SIG-M5 treated with dmso at 0.1 percent for 504 hours (cell line): Measurements from ENCODE around the gene IQSEC1.

Source experiments
- DNase-seq: peaks from one replicate; lab custom pipeline; 2025; ENCODE audit not compliant: unreplicated experiment; lab: John Stamatoyannopoulos, UW

IQSEC1 gene

DNA sequence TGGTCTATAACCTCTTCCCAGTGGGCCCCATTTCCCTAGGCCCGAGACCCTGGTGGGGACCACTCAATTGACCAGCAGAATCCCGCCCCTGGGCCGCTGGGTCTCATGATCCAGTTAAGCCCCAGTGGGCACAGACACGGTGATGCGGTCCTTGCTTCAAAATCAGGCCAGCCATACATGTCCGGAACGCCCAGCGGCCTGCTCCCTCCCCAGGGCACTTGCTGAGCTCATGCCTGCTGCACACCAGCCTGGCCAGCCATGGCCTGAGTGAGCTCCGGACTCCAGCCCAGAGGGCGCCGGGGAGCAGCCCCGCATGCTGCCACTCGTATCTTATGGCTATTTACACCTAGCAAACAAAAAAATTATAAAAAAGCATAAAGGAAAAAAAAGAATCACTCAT lies 34.4 kb upstream of the IQSEC1 start:
- DNase-seq = no peak

- no peak for DNase-seq
Measured at GRCh38 chr3:13106308-13107001, 33.2 kb upstream of the IQSEC1 start.

DNA sequence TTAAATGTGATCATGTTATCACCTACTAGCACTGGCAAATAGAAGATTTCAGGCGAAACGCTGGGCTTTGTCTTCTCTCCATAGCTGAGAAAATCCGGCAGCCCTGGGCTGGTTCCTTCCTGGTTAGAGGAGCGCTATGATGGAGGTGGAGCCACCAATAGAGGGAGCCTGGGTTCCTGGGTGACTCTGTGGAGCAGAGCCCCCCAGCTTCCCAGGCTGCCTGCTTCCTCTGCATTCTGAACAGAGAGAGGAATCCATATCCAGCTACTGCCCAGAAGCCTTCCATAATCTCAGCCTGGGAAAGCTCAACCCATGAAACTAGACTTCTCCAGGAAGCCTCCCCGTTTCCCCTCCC lies 32.6 kb upstream of the IQSEC1 start:
- no peak for DNase-seq

GRCh38 chr3:13105181-13105895 lies 32.1 kb upstream of the IQSEC1 start:
- no peak for DNase-seq

- DNase-seq = no peak
Measured at GRCh38 chr3:13104511-13104910, 31.3 kb upstream of the IQSEC1 start.

GRCh38 chr3:13103416-13104058 lies 30.3 kb upstream of the IQSEC1 start:
- no peak for DNase-seq

DNA sequence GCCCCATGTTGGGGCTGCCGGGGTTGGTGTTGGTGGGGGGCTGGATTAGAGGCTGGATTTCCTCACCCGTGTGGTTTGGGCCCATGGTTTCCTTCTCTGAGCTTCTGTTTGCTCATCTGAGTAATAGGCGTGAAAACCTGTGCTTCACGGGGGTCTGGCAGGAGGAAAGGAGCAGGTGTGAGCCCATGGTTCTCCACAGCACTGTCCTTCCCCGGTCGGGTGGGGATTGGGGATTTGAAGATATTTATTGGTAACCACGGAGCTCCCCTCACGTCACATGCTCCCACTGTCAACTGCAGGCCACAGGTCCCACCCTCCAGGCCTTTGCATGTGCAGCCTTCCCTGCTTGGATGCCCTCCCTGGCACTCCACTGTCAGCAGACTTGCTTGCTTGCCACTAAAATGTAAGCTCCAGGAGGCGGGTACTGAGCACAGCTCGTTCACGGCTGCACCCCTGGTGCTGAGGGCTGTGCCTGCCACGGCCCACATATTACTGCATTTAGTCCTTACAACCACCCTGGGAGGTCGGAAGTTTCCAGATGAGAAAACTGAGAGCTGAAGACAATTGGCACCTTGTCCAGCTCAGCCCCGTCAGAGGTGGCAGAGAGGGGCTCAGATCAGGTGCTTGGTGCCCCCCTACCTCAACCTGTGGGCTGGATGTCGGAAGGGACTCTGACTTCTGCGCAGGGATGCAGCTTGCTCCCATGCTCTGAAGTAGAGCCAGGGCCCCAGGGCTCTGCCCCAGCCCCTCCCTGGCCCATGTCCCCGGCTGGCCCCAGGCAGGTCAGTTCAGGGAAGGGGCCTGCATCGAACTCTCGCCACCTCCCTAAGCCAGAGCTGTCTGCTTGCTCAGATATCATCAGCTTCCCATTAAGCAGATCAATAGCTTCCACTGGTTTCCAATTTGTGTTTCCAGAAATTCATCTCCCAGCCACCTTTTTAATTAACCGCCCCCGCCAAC lies 29.4 kb upstream of the IQSEC1 start:
- DNase-seq = no peak

DNA sequence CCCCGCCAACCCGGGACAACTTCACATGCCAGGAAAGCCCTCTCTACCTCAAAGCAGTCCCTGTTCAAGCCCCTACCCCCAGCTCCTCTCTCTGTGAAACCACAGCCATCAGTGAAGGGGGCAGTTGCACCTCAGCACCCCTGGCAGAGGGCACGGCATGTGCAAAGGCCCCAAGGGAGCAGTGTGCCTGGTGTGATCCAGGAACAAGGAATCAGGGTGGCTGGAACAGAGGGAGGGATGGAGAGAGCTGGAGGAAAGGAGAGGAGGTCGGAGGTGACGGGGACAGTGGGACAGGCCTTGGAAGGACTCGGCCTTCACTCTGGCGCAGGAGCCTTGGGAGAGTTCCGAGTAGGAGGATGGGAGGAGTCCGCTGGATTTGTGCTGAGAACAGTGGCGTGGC lies 26.5 kb upstream of the IQSEC1 start:
- no peak for DNase-seq

GRCh38 chr3:13098192-13098988 lies 25.2 kb upstream of the IQSEC1 start:
- DNase-seq = peak; percentile 65

- DNase-seq = no peak
Measured at GRCh38 chr3:13096356-13096755, 23.1 kb upstream of the IQSEC1 start.

GRCh38 chr3:13095408-13095937 lies 22.2 kb upstream of the IQSEC1 start:
- no peak for DNase-seq

DNA sequence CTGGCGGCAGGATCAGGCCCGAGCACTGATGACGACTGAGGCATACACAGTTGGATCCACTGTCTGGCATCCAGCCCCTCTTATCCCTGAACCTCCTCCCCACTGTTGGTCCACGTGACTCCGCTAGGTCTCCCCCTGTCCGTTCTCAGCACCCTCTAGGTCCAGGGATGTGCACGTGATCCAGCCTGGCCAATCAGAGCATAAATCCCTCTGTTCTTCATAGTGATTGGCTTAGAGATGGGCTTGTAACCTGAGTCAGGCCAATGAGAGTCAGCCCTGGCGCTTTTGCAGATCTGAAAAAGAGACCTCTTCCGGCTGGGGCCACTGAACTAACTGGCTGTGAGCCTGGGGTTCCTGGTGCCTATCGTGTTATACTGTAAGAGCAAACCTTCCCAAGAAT lies 20.5 kb upstream of the IQSEC1 start:
- no peak for DNase-seq

- no peak for DNase-seq
Measured at GRCh38 chr3:13092621-13093617, 19.7 kb upstream of the IQSEC1 start.

DNA sequence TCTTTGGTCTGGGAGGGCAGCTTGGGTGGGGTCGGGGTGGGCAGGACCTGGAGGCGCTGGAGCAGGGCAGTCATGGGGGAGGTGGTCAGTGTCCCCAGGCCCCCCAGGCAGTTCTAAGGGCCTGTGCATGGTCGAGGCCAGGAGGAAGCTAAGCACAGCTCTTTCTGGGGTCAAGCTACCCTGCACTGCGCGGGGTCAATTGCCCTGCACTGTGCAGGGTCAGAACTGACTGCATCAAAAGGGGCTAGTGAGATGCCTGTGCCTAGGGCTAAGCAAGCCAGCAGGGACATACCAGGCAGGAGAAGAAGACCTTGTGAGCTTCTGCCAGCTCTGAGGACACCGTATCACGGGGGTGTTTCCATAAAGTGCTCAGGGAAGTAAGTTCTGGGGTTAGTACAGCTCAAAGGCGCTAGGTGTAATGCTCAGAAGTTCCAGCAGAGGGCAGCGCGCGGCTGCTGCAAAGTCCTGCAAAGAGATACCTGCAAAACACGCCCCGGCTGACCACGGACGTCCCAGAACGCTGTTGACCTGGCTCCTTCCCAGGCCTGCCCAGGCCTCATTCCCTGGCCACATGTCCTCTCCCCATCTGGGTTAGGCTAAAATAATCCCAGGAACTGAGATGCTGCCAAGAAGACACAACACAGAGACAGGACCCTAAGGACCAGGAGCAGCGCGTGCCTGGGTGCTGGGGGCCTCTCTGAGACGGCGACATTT lies 18.8 kb upstream of the IQSEC1 start:
- DNase-seq = peak; percentile 72

DNA sequence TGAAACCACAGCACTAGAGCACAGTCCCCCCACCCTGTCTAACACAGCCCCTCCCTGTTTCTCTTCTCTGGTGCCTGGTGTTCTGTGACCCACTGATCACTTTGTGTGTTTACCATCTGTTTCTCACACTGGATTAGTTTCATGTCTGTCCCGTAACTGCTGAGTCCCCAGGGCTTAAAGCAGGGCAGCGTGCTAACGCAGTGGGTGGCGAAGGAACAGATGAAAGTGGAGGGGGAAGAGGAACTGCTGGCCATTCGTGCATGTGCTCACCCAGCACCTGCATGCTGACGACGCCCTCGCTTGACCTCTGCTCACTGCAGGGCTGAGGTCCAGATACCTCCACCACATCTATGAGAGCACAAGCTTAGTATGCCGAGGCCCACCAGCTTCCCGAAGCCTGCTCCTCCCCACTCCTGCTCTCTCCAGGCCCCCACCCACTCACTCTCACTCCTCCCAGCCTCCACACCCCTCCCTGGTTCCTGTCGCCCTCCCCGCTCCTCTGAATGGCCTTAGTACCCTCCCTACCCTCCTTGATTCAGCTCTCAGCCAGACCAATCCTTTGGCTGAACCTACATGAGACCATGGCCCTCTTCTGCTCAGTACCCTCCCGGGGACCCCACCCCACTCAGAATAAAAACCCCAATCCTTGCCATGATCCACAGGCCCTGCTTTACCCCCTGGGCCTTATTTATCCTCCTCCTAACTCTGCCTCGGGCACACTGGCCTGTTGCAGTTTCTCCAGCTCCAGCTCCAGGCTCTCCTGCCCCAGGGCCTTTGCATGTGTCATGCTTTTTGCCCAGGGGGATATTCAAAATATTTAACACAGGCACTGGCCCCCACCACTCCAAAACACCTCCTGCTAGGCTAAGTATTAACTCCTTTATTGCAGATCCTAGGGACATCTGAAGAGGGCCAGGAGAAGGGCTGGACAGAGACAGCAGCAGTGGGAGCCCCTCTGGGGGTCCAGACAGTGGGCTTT lies 15.1 kb upstream of the IQSEC1 start:
- DNase-seq = no peak

GRCh38 chr3:13087320-13087990 lies 14.2 kb upstream of the IQSEC1 start:
- no peak for DNase-seq
